H1 (cell line): ENCODE results near the gene ABCD2. TPM values are rescaled to one million over a fixed set of nuclear protein-coding genes. Genes with fewer than 3 reads are reported as not detected.

Experiments used
- CBX8 ChIP-seq: fragments of 300-800, 300-1000 bp; sonication (generic); IDR thresholded peaks from 2 replicates; pipeline ENCODE4 v1.7.1; 2016; ENCODE audit warnings: low read depth, low read length, borderline replicate concordance
- CEBPB ChIP-seq: IDR thresholded peaks from 2 replicates; pipeline ENCODE4 v1.6.1; 2012; ENCODE audit warnings: low read depth, low read length
- CHD2 ChIP-seq: IDR thresholded peaks from 2 replicates; pipeline ENCODE4 v1.6.1; 2012; ENCODE audit warnings: low read length, improper control_type of control experiment
- CHD7 ChIP-seq: fragments of 300-600 bp; sonication (generic); IDR thresholded peaks from 2 replicates; pipeline ENCODE4 v1.7.1; 2012; ENCODE audit warnings: low read length, moderate library complexity, mild to moderate bottlenecking, inconsistent platforms; ENCODE audit not compliant: insufficient replicate concordance
- HDAC2 ChIP-seq, 2 experiments: fragments of 300-600 bp in 1 of 2; sonication (generic) in 1 of 2; IDR thresholded peaks; 2 replicates each; pipeline ENCODE4 v1.6.1; 2011 to 2012; ENCODE audit warnings: low read depth in 2 of 2, low read length in 2 of 2, mild to moderate bottlenecking in 2 of 2, moderate library complexity in 2 of 2, borderline replicate concordance in 1 of 2, inconsistent platforms in 1 of 2
- HDAC6 ChIP-seq: IDR thresholded peaks from one replicate; pipeline ENCODE4 v1.7.1; 2012; ENCODE audit warnings: low read depth, mild to moderate bottlenecking, inconsistent platforms, low read length, moderate library complexity
- JUND ChIP-seq: IDR thresholded peaks from 2 replicates; pipeline ENCODE4 v1.6.1; 2011; ENCODE audit warnings: mild to moderate bottlenecking, improper control_type of control experiment, low read length
- NANOG ChIP-seq: IDR thresholded peaks from 2 replicates; pipeline ENCODE4 v1.6.1; 2011; ENCODE audit warnings: low read length, low read depth, mild to moderate bottlenecking, inconsistent platforms; ENCODE audit not compliant: insufficient read depth, poor library complexity, severe bottlenecking
- RBBP5 ChIP-seq: IDR thresholded peaks from 2 replicates; pipeline ENCODE4 v1.7.1; 2012; ENCODE audit warnings: low read depth, mild to moderate bottlenecking, inconsistent platforms, low read length, moderate library complexity, borderline replicate concordance
- SIRT6 ChIP-seq: IDR thresholded peaks from one replicate; pipeline ENCODE4 v1.7.1; 2012; ENCODE audit warnings: low read length, inconsistent platforms
- SRF ChIP-seq: IDR thresholded peaks from 2 replicates; pipeline ENCODE4 v1.6.1; 2011; ENCODE audit warnings: mild to moderate bottlenecking, low read depth, low read length, moderate library complexity
- polyA plus RNA-seq, 7 experiments: library from polyadenylated mRNA; depleted of rRNA in 3 of 7; stranded (reverse) in 5 of 7; unstranded in 2 of 7; fragments of >200 nt in 5 of 7; fragments of 200-250 nt in 2 of 7; gene quantifications; 1 replicate in 5 of 7; 2 replicates in 1 of 7; 4 replicates in 1 of 7; pipeline versions ENCODE4 v1.2.1 to v1.2.3, GENCODE V29; 2011 to 2013; ENCODE audit warnings: missing spikeins in 2 of 7, mixed read lengths in 2 of 7
- total RNA-seq: library from RNA; stranded (reverse); fragmentation: NEBNext Ultra II Directional; extraction: Animal tissue kit (Norgen Biotek cat#: 25700); gene quantifications from 2 replicates; pipeline ENCODE4 v1.2.1, GENCODE V29; 2021
- TF ChIP-seq, protein P1 (sequence below): IDR thresholded peaks from 2 replicates; pipeline ENCODE4 v1.6.1; 2011; ENCODE audit warnings: low read depth, mild to moderate bottlenecking, low read length; ENCODE audit not compliant: insufficient read depth

The ABCD2 gene
- total and polyA plus RNA-seq, 2 of the 8 experiments (the other 6 are each of a cell fraction or from before 2014, with no cell fraction given) = not detected

DNA sequence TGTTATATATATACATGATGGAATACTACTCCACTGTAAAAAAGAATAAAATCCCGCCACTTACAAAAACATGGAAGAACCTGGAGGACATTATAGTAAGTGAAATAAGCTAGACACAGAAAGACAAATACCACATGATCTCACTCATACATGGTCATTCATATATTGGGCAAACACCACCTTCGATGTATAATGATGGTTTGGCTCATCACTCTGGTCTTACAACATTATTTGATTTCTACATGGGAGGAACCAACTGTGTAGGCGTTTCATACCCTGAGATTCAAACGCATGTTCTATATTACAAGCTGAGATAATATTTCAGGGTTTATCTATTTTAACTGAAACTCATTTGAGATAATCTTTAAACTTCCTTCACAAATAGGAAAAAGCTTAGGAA is 48.3 kb downstream of the ABCD2 start (continued):
- TF ChIP-seq CHD7 (no peak), HDAC2 (IDR thresholded peaks at IDR 0.05; ENCODE audit: borderline replicate concordance in 1 of 2, low read depth in 2 of 2, low read length in 2 of 2) (no peak), RBBP5 (no peak), JUND (no peak), NANOG (no peak), CHD2 (no peak), SIRT6 (no peak), CBX8 (no peak), SRF (no peak), CEBPB (no peak), HDAC6 (no peak)
- TF ChIP-seq, protein P1, sequence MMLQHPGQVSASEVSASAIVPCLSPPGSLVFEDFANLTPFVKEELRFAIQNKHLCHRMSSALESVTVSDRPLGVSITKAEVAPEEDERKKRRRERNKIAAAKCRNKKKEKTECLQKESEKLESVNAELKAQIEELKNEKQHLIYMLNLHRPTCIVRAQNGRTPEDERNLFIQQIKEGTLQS = no peak
